Measurements from ENCODE around the gene OVCA2.

- TF ChIP-seq CTCF (IDR thresholded peaks at IDR 0.05) (no peak), POLR2A (IDR thresholded peaks at IDR 0.05) (no peak)
Measured at GRCh38 chr17:2081564-2081963, 39.7 kb downstream of the OVCA2 start.
